Measurements from ENCODE around the gene SPTB. TPM values are rescaled to one million over a fixed set of nuclear protein-coding genes. Genes with fewer than 3 reads are reported as not detected.

Gene SPTB
- total and polyA plus RNA-seq, 2 experiments from 2014 or later = 1.1 to 1.7 TPM

DNA sequence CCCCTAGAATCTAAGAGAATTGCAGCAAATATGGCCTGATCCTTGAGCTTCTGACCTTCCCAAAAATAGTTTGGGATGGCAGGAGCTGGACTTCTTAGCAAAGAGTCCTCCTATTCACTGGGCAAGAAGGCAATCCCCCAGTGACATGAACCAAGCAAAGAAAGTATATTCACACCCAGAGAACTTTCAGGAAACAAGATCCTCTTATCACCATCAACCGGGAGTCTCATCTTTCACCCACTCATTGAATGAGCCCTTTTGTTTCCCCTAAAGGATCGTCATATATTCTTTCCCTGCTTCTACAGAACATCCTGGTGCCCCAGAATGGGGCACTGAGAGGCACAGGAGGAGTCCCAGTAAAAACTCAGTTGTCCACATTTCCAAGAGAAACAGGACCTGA is 19.7 kb downstream of the SPTB start:
- no peaks in the 10 kb centered on the region for H3K36me3 ChIP-seq (replicated peaks; ENCODE audit: insufficient read depth, low read depth)
- no peaks in the 10 kb centered on the region for H3K27me3 ChIP-seq
- H3K79me2 ChIP-seq = no peaks in the 10 kb centered on the region
- H3K9me3 ChIP-seq (ENCODE audit: low read depth) = no peaks in the 10 kb centered on the region
- no peak overlapping the region for H3K4me3 ChIP-seq
- no peaks in the 10 kb centered on the region for H3K4me1 ChIP-seq (ENCODE audit: insufficient read depth)
- H4K20me1 ChIP-seq (ENCODE audit: insufficient read depth, poor library complexity, severe bottlenecking) = no peaks in the 10 kb centered on the region
- DNase-seq (ENCODE audit: low spot score) = no peak
- H3K9me2 ChIP-seq (replicated peaks; ENCODE audit: insufficient read depth) = no peaks in the 10 kb centered on the region
- TF ChIP-seq, protein P1, sequence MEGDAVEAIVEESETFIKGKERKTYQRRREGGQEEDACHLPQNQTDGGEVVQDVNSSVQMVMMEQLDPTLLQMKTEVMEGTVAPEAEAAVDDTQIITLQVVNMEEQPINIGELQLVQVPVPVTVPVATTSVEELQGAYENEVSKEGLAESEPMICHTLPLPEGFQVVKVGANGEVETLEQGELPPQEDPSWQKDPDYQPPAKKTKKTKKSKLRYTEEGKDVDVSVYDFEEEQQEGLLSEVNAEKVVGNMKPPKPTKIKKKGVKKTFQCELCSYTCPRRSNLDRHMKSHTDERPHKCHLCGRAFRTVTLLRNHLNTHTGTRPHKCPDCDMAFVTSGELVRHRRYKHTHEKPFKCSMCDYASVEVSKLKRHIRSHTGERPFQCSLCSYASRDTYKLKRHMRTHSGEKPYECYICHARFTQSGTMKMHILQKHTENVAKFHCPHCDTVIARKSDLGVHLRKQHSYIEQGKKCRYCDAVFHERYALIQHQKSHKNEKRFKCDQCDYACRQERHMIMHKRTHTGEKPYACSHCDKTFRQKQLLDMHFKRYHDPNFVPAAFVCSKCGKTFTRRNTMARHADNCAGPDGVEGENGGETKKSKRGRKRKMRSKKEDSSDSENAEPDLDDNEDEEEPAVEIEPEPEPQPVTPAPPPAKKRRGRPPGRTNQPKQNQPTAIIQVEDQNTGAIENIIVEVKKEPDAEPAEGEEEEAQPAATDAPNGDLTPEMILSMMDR (IDR thresholded peaks at IDR 0.05; ENCODE audit: poor library complexity) = no peak
- TF ChIP-seq EZH2phosphoT487 (IDR thresholded peaks at IDR 0.05; ENCODE audit: low read depth, severe bottlenecking, unreplicated experiment) = no peak
- TF ChIP-seq EZH2 (IDR thresholded peaks at IDR 0.05; ENCODE audit: borderline replicate concordance) = no peak
- 24% methylated on average over 2 of the region's 2 CpGs for WGBS (ENCODE audit: low lambda C conversion rate, missing lambda C conversion rate)
- H3K27ac ChIP-seq = no peak overlapping the region
- no peak overlapping the region for H3K4me2 ChIP-seq
- no peak overlapping the region for H2AFZ ChIP-seq

DNA sequence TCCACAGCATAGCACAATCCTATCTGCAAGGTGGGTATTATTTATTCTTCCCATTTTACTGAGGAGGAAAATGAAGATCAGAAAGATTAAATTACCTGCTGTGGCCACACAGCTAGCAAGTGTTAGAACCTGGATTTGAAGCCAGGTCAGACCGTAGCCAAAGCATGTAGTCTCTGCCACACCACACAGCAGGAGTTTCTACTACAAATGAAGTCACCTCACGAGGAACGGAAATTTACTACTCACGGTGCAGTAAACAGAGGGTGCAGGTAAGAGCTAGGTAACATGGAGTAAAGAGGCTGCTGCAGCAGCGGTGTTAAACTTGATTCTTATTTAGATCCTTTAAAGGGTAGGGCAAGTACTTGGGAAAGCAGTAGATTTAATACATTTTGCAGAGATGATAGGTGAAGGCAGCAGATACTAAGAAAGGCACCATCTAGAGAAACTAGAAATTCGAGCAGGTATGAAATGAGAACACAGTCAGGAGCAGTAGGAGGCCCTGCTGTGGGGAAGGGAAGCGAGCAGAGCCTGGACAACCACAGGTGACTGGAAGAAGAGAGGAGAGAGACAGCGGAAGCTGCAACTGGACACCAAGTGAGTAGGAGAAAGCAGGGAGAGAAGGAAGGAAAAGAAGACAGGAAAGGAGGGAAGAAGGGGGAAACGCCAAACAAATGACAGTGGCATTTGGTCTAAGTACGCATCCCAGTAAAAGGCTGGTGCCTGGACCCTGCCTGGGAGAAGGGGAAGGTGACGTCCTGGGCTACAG is 21.5 kb downstream of the SPTB start:
- no peaks in the 10 kb centered on the region for H4K20me1 ChIP-seq (ENCODE audit: insufficient read depth, poor library complexity, severe bottlenecking)
- no peak for DNase-seq (ENCODE audit: low spot score)
- no peaks in the 10 kb centered on the region for H3K4me1 ChIP-seq (ENCODE audit: insufficient read depth)
- no peak overlapping the region for H3K4me3 ChIP-seq
- no peak overlapping the region for H3K27ac ChIP-seq
- H2AFZ ChIP-seq = no peak overlapping the region
- H3K4me2 ChIP-seq = no peak overlapping the region
- TF ChIP-seq EZH2 (IDR thresholded peaks at IDR 0.05; ENCODE audit: borderline replicate concordance) (no peak), EZH2phosphoT487 (IDR thresholded peaks at IDR 0.05; ENCODE audit: low read depth, severe bottlenecking, unreplicated experiment) (no peak)
- TF ChIP-seq, protein P1 (IDR thresholded peaks at IDR 0.05; ENCODE audit: poor library complexity) = no peak
- no peaks in the 10 kb centered on the region for H3K9me3 ChIP-seq (ENCODE audit: low read depth)
- no peaks in the 10 kb centered on the region for H3K9me2 ChIP-seq (replicated peaks; ENCODE audit: insufficient read depth)
- WGBS (ENCODE audit: low lambda C conversion rate, missing lambda C conversion rate) = 59% methylated on average over 10 of the region's 11 CpGs
- no peaks in the 10 kb centered on the region for H3K27me3 ChIP-seq
- no peaks in the 10 kb centered on the region for H3K79me2 ChIP-seq
- no peaks in the 10 kb centered on the region for H3K36me3 ChIP-seq (replicated peaks; ENCODE audit: insufficient read depth, low read depth)

DNA sequence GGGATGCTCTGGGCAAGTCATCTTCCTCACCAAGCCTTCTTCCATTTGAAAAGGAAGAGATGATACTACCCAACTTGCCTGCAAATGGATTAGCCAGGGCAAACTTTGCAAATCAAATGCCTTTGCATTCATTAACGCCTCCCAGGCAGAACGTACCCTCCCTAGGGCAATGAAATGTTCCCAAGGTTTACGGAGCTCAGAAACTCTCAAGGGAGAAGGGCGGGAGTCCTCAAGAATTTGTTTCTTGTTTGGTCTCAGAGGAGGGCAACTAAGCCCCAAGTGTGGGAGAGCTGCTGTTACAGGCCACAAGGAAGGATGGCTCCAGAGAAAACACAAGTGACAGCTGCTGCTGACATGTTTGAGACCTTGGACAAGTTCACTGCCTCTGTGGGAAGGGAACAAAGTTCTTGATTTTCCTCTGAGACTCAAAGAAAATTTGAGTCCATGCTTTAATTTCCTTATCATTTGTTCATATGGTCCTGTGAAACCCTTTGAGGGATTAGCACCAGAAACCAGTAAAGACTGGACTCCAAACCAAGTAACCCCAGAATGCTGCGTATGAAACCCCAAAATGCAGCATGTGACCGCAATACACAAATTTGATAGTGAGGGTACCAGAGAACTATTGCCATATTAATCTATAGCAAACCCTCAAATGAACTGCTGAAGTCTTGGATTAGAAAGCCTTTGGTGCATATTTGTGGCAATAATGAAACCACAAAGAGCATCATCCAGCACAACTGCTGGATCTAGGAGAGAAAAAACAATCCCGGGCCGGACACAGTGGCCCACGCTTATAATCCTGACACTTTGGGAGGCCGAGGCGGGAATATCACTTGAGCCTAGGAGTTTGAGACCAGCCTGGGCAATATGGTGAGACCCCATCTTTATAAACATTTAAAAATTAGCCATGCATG is 22.9 kb downstream of the SPTB start:
- no peaks in the 10 kb centered on the region for H3K27me3 ChIP-seq
- TF ChIP-seq EZH2phosphoT487 (IDR thresholded peaks at IDR 0.05; ENCODE audit: low read depth, severe bottlenecking, unreplicated experiment) = no peak
- TF ChIP-seq, protein P1 (IDR thresholded peaks at IDR 0.05; ENCODE audit: poor library complexity) = no peak
- no peak for TF ChIP-seq EZH2 (IDR thresholded peaks at IDR 0.05; ENCODE audit: borderline replicate concordance)
- no peak for DNase-seq (ENCODE audit: low spot score)
- no peak overlapping the region for H3K4me2 ChIP-seq
- H3K79me2 ChIP-seq = no peaks in the 10 kb centered on the region
- no peak overlapping the region for H3K4me3 ChIP-seq
- H3K9me3 ChIP-seq (ENCODE audit: low read depth) = no peaks in the 10 kb centered on the region
- no peaks in the 10 kb centered on the region for H3K4me1 ChIP-seq (ENCODE audit: insufficient read depth)
- H2AFZ ChIP-seq = no peak overlapping the region
- H3K36me3 ChIP-seq (replicated peaks; ENCODE audit: insufficient read depth, low read depth) = no peaks in the 10 kb centered on the region
- no peaks in the 10 kb centered on the region for H3K9me2 ChIP-seq (replicated peaks; ENCODE audit: insufficient read depth)
- 79% methylated on average over 11 of the region's 11 CpGs for WGBS (ENCODE audit: low lambda C conversion rate, missing lambda C conversion rate)
- no peaks in the 10 kb centered on the region for H4K20me1 ChIP-seq (ENCODE audit: insufficient read depth, poor library complexity, severe bottlenecking)
- H3K27ac ChIP-seq = no peak overlapping the region

Data from hepatocyte (in vitro differentiated cells).